Measurements from ENCODE around the gene RPS6KA4.

DNA sequence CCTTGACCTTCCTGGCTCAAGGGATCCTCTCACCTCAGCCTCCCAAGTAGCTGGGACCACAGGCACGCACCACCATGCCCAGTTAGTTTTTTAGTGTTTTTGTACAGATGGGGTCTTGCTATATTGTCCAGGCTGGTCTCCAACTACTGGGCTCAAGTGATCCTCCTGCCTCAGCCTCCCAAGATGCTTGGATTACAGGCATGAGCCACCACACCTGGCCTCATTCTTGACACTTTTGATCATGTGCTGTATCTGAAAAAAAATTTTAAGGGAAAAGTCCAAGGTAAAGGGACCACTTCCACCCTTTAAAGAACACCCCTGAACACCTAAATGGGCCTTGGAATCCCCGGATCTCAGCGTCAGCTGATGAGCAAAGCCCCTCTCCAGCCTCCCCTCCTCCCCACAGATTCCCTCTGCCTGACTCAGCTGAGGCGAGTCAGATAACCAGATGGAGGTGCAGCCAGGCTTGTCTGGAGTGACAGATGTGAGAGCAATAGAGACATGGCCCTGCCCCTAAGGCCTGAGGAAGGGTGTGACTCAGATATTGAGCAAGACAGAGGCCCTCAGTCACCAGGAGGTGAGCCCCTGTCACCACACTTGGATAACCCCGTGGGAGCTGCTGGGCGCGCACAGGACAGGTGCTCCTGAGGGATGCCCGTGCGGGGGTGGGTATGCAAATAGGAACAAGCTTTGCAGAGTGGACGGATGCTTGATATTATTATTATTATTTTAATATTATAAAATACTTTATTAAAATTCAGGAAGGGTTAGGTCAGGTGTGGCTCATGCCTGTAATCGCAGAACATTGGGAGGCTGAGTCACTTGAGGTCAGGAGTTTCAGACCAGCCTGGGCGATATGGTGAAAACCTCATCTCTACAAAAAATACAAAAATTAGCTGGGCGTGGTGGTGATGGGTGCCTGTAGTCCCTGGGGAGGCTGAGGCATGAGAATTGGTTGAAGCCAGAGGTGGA is 23.9 kb upstream of the RPS6KA4 start:
- no peak for TF ChIP-seq FOXK2 (IDR thresholded peaks at IDR 0.05)
- TF ChIP-seq SP1 (IDR thresholded peaks at IDR 0.05): no peak
- no peak for TF ChIP-seq ZNF384 (IDR thresholded peaks at IDR 0.05)
- TF ChIP-seq SUZ12 (IDR thresholded peaks at IDR 0.05): no peak
- TF ChIP-seq LEF1 (IDR thresholded peaks at IDR 0.05; ENCODE audit: borderline replicate concordance): no peak
- TF ChIP-seq HDGF (IDR thresholded peaks at IDR 0.05; ENCODE audit: borderline replicate concordance): no peak
- TF ChIP-seq TARDBP (IDR thresholded peaks at IDR 0.05): no peak
- no peak for TF ChIP-seq ELF4 (IDR thresholded peaks at IDR 0.05)
- TF ChIP-seq BHLHE40 (IDR thresholded peaks at IDR 0.05; ENCODE audit: borderline replicate concordance): no peak
- no peak for TF ChIP-seq FOXA1 (IDR thresholded peaks at IDR 0.05)
- no peak for TF ChIP-seq L3MBTL2 (conservative IDR thresholded peaks at IDR 0.05)
- TF ChIP-seq NFRKB (IDR thresholded peaks at IDR 0.05): no peak
- no peak for TF ChIP-seq CTBP1 (IDR thresholded peaks at IDR 0.05; ENCODE audit: borderline replicate concordance)

Data from HEK293T (cell line).